CD4-positive, alpha-beta T cell treated with Interleukin-6 for 4 hours (primary cell): ENCODE data around the gene CCDC152.

ENCODE experiments used
- DNase-seq: peaks from one replicate; pipeline ENCODE4 v3.0.0-alpha.2; 2020; ENCODE audit warnings: mixed read lengths

CCDC152 gene

DNA sequence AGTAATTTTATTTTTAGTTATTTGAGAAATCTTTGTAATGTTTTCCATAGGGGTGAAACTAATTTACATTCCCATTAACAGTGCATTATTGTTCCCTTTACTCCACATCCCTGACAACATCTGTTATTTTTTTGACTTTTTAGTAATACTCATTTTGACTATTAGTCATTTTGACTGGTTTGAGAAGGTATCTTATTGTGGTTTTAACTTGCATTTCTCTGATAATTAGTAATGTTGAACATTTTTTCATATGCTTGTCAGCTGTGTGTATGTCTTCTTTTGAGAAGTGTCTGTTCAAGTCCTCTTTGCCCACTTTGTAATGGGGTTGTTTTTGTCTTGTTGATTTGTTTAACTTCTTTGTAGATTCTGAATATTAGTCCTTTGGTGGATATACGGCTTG, 27.5 kb downstream of the CCDC152 start:
- DNase-seq = no peak

DNA sequence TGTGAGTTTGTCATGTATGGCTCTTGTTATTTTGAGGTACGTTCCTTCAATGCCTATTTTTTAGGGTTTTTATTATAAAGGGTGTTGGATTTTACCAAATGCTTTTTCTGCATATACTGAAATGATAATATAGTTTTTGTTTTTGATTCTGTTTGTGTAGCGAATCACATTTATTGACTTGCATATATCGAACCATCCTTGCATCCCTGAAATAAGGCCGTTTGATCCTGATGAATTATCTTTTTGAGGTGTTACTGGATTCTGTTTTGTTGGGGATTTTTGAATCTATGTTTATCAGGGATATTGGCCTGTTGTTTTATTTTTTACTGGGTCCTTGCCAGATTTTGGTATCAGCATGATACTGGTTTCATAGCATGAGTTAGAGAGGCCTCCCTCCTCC, 29.1 kb downstream of the CCDC152 start:
- no peak for DNase-seq

DNA sequence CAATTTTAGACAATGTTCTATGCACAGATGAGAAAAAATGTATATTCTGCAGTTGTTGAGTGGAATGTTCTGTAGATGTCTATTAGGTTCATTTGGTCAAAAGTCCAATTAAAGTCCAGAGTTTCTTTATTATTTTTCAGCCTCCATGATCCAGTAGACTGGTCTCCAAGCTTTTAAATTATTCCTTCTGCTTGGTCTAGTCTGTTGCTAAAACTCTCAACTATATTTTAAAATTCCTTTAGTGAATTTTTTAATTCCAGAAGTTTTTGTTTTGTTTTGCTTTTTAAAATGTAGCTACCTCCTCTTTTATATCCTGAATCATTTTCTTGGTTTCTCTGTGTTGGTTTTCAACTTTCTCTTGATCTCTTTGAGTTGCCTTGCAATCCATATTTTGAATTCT, 30.5 kb downstream of the CCDC152 start:
- DNase-seq = no peak

DNA sequence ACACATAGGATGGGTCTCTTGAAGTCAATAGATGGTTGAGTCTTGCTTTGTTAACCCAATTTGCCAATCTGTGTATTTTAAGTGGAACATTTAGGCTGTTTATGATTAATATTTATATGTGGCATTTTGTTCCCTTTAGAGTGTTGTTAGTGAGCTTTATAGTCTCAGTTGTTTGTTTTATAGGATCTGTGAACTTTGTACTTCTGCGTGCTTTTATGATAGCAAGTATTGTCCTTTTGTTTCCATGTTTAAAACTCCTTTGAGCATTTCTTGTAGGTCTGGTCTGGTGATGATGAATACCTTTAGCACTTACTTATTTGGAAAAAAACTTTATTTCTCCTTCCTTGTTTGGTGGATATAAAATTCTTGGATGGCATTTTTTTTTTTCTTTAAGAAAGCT, 31.2 kb downstream of the CCDC152 start:
- DNase-seq = no peak

DNA sequence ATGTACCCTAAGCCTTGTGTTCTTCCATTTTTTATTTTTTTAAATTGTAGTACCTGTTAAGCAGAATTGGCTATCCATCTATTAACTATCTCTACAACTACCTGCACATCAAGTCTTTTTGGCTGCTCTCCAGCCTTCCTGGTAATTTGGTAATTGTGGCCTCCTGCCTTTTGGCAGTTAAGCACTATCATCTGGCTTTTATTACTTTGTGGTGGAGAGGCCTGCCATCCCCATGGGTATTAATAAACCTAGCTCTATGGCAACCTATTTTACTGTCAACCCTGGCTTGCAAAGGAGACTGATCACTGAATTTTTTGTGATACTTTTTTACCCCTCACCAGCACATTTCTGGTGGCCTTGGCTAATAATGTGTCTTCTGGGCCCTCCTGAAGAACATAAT, 34.5 kb downstream of the CCDC152 start:
- no peak for DNase-seq

DNA sequence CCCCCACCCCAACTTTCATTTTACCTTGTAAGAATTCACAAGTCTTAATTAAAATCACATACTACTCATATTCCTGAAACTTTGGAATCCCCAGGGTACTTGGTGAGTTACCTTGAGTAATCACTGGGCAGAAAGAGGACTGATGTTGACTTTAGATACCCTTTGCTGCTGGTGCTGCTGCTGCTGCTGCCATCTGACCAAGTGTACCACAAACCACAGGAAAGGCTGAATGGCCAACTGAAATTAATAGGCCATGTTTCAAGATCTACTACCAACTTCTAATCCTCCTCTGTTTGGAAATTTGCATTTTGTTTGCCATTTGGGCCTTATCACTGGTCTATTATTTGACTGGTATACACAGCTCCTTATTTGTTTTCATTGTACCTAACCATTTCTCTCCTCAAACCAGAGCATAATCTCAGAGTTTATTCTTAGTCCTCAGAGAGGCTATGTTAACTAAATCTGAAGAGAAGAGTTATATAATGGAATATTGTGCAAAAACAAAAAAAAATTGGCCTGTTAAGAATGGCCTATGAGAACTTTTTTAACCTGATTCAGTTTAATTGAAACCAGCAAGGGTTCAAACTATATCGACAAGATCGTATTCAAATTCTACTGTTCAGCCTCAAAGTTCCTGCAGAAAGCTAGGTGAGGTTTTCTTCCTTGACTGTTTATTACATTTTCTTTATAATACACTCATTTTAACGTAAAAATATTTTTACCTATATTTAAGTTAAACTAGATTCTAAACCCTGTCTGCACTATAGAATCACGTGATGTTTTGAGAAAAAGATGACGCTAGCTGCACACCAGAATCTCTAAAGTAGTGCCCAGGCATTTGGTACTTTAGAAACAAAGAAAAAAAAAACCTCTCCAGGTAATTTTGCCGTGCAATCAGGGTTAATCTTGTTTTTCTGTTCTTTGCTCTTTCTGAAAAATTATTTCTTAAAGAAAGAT, 41.9 kb downstream of the CCDC152 start:
- DNase-seq = no peak

DNA sequence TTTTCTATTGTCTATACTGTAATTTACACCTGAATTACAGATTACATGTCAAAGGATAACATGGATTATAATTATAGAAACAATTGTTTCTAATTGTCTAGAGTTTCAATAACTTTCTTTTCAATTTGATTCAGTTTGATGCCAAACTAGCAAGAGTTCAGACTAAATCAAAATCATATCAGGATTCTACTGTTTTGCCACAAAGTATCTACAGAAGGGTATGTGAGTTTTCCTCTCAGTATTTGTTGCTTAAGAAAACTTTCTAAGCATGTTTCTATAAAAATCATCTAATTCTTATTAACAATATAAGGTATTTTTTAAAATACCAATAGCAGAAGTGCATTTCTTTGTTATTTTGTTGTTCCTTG, 42.6 kb downstream of the CCDC152 start:
- no peak for DNase-seq

DNA sequence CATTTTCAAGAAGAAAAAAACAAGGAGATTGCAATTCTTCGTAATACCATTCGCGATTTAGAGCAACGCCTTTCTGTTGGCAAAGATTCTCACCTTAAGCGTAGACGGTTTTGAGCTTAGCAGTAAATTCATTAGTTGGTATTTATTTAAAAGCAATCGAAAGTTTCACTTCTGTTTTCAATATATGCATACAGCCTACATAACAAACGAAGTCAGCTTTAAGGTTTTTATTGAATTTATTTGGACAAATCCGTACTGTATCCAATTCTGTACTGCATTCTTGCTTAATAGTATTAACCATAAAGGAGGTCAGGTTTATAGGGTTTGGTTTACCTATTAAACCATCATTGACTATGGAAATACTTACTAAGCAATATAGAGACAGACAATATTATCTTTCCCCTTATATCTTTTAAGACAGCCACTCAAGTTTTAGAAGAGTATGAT, 43.1 kb downstream of the CCDC152 start:
- DNase-seq = no peak

DNA sequence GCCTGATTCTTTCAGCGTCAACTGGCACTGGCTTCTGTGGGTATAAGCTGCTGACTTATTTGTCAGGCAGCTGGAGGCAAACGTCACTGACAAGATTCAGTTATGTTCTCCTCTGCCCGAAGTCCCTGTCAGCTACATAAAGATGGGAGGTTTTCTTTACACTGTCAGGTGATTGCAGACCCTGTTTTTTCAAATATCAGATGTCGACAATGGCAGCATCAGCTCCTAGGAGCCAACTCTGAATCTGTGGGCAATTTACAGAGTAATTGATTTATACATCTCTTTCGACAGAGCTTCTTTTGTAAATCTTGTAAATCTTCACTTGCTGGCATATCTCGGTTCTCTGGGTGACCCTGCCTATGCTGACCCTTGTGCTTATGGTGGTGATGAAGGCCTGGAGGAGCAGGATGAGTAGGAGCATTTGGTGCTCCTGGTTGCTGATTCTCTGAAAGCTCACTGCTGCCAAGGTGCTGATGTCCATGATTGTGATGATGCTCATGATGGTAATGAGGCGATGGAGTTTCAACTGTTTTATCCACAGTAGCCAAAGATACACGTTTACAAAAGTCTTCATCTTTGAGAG, 44.2 kb downstream of the CCDC152 start:
- DNase-seq = no peak

DNA sequence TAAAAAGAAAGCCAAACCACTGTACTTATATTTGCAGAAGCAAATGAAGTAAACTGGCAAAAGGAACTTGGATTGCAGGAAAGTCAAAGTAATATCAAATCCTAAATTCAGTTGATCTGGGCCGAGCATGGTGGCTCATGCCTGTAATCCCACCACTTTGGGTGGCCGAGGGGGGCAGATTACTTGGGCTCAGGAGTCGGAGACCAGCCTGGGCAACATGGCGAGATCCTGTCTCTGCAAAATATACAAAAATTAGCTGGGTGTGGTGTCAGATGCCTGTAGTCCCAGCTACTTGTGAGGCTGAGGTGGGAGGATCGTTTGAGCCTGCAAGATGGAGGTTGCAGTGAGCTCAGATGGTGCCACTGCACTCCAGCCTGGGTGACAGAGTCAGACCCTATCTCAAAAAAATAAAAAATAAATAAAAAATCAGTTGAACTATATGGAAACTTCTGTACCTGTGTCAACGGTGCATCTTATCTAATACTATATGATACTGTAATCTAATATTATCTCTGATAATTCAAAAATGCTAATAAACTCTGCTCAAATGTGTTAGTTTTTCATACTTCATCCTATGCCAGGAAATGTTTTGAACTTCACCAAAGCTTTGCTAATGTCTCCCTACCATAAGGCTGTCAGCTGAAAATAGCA, 45.0 kb downstream of the CCDC152 start:
- DNase-seq = no peak

DNA sequence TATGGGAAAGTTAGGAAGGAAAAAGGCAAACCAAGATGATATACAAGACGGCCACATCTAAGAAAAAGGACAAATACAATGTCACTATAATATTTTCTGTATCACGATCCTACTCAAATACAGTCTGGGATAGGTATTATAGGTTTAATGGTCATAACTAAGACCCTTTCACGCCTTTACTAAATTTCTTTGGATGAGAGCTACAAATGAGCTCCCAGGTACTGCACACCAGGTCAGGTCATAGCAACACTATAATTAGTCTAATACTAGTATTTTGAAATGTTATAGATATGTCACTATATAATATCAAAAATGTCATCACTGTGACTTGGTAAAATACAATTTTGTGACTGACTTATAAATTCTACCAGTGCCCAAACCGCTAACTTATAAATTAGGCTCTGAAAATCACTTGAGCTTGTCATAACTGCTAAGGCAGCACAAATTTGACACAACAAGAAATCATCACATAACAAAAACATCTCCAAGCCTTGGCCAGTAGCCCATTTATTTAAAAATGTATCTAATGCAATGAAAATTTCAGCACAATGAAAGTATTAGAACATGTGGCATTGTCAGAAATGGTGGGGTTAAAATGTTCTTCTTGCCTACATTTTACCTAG, 48.2 kb downstream of the CCDC152 start:
- DNase-seq = no peak

DNA sequence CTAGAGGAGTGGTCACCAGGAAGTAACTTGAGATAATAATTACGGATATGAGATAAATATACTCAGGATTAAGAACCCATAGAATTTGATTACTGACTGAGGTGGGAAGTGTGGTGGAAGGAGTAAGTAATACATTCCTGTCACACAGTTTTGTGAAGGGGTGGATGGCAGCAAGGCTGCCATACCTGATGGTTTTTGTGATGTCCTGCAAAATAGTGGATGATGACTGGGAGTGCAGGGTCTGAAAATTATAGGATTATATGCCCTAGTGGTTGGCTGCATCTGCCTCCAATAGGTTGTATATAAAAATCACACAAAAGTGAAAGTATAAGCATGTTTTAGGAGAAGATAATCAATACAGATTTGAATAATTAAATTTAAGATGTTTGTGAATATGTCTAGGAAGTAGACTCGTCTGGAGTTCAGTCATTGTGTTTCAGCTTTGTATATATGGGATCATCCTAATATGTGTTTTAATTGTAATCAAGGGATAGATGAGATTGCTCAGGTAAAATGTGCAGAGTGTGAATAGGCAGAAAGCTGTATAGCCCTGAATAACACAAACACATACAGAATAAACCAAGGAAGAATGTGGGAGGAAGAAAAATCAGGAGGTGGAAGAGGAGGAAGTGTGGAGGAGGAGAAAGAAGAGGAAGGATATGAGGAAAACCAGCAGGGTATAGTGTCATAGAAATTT, 49.5 kb downstream of the CCDC152 start:
- DNase-seq = no peak

DNA sequence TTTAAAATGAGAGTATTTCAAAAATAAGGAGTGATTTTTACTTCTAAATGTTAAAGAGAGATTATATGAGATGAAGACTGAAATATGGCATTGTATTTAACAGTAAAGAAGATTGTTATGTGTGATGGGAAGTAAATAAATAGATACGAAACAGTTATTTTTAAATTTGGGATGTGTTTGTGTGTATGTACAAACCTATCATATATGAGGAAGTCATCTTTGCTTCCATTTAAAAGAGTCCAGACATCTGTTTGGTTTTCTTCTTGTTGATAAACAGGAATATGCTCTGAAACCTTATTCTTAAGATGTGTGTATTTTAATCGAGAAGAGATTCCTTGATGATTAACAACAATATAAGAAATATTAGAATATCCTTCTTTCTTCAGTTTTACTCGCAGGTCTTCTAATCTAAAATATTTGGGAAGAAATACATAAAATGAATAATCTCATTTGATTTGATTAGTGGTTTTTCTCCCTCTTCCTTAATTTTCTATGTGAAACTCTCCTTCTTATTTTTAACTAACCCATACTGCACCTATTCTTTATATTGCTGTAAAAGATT, 50.2 kb downstream of the CCDC152 start:
- no peak for DNase-seq

DNA sequence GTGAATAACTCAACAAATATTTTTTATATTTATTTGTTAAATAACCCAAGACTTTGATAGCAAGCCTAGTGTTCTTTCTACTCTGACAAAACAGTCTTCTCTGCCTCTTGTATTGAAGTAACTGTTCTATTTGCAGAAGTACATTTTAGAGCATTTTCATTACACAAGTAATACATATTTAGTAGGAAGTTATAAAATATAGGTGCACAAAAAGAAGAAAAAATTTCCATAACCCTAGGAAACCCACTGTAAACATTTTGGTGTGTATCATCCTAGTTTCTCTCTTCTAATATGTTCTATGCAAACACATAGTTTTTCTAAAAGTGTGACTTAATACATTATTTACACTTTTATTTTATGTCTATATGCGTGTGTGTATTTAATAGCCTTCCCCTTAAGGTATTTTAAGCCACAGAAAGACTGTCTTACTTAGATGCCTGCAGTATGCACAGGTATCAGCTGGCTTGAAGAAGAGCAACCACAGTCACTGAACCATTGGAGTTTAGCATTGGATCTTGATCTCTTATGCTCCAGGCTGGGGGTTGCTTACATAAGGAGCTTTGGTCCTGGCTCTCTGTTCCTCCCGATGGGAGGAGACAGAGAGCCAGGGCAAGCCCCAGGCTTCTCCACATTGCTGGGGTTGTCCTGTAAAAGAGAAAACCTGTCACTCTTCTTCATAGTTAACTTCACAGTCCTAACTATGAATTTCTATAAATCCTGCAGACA, 51.3 kb downstream of the CCDC152 start:
- DNase-seq = no peak

DNA sequence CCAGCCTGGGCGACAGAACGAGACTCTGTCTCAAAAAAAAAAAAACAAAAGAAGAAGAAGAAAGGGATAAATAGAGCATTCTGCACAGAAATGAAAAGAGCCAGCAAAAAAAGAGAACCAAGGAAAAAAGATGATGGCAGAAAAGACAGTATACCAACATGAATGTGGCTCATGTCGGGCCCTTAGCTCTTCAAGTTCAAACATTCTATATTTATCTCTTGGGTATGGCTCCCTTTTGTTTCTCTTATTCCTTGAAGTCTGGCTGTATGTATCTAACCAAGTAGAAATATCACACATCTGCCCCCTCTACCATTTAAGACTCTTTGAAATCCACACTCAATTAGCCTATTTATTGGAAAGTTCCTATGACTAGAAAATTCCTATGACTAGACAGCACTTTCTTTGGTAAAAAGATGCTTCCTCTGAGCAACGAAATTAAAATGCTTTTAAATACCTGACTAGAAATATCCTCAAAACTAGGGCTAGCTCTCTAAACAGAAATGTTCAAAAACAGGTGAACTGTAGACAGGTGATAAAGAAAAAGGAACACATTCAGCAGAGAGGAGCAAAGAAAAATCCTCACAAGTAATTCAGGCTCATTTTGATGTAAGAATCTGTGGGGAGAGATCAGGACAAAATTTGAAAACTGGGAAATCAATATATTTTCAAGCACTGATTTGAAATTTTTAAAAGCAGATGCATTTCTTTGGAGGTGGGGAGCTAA, 52.4 kb downstream of the CCDC152 start:
- DNase-seq = no peak

DNA sequence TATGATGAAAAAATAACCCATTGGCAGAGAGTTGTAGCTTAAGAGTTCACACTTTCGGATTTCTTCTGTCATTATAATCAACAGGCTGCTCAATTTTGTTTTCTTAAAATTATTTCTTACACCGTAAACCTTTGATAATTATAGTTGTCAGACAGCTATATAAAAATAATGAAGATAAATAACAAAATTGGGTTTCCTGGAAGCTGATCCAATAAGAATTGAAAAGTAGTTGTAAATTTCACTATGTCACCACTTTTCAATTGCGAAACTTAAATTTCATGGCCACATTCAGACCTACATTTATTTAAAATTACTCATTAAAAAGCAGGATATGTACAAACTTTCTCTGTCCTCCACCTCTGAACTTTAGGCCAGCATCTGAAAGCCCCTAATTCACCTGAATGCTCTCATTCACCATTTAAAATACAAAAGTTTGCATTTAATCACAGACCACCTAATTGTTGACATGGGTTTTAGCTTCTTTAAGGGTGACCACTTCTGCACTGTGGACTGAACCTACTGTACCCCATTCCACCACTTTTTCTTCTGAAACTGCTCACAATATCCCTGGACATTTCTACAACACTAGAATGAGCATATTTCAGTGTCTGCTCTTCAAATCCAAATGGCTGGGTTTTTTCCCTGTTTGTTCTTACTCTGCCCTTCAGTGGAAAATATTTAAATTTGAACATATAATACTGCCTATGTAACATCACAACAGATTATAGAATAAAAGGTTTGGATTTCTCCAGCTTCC, 54.4 kb downstream of the CCDC152 start:
- no peak for DNase-seq

DNA sequence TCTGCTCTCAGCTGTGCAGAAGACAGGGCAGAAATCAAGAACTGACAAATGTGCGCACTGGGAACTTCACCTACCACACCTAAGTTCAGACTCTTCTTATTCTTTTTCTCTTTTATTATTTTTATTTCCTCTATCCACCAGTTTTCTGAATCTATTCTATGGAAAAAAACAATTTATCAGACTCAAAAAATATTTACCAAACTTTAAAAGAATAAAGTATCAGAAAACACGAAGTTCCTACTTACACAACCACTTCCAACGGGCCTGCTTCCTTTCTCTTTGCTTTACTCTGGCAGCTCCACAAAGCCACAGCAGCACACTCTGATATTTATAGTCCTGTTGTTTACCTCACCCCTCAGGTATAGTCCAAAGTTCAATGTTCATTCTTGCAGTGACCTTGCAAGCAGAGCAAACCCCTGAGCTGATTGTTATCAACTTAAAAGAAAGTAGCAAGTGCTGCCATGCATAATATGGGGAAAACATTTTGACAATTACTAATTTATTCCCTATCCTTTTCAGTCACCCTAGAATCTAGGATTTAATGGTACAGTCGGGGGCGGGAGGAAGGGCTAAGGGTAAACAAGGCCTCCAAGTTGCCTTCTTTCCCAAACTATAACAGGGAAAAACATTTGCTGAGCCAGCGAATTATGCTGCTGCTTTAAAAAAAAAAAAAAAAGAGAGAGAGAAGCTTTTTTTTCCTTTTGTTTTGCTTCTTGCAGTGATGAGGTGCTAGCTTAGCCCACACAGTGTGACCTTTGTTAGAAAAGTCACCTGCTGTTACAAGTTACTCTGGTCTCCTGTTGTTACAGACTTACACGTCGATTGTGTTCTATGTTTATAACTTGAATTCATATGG, 55.2 kb downstream of the CCDC152 start, which contains the start of gene SELENOP:
Gene SELENOP, minus strand, starts transcription at position 302 of the 856 bp plus-strand sequence. CDS start 3,539 bp downstream, outside the sequence.
- no peak for DNase-seq

DNA sequence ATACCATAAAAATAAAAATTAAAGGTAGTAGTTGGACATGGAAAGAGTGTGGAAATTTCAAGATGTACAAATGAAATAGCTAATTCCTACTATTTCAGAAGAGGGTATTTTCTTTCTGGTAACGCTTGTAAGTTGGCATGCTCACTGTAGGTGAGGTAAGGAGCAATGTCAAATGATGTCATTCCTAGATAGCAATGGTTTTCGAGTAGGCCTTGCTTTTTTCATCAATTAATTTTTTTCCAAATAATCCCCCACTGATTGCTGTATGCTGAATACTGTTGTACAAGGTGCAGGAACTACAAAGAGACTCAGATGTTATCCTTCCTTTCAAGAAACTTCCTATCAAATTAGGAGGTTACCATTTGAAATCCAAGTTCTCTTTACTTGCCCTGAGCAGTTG, 56.0 kb downstream of the CCDC152 start:
- DNase-seq = no peak

DNA sequence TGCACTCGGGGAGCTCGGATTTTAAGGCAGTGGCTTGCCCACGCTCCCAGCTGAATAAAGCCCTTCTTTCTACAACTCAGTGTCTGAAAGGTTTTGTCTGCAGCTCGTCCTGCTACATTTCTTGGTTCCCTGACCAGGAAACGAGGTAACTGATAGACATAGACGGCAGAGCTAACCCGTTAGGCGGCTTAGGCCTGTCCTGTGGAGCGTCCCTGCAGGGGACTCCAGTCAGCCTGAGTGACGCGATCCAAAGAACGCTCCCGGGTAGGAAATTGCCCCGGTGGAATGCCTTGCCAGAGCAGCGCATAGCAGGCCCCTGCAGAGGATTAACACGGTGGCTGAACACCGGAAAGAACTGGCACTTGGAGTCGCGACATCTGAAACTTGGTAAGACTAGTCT, 56.9 kb downstream of the CCDC152 start:
- no peak for DNase-seq
